IMR-90 (cell line): ENCODE measurements around the gene FDXR. TPM values are rescaled to one million over a fixed set of nuclear protein-coding genes. Genes with fewer than 3 reads are reported as not detected.

Source experiments
- ATAC-seq: fragments of 200-7000 bp; cut with Tn5 transposase; 2 replicates; pipeline ENCODE4 v1.9.1; 2020; ENCODE audit warnings: low read depth, mild to moderate bottlenecking, moderate library complexity
- BruUV-seq: library from RNA; stranded (reverse); fragments of 400-500 nt; replicated peaks from 2 replicates; lab custom pipeline; 2021; lab: Mats Ljungman, UMichigan
- CTCF ChIA-PET: fragments of 300-600 bp; formaldehyde crosslinking; extraction: SDS; loops from one replicate; lab custom pipeline; 2021; ENCODE audit warnings: antibody characterized with exemption; lab: Yijun Ruan, JAX
- POLR2A ChIA-PET: fragments of 300-600 bp; sonication (Branson Sonifier 250); formaldehyde crosslinking; loops from one replicate; lab custom pipeline; 2022; ENCODE audit warnings: antibody characterized with exemption; ENCODE audit not compliant: unreplicated experiment; lab: Charles Lee
- DNase-seq: peaks from one replicate; pipeline ENCODE4 v3.0.0; 2013
- H2AFZ ChIP-seq: replicated peaks from 2 replicates; pipeline ENCODE3; 2013; ENCODE audit warnings: low read length, mild to moderate bottlenecking; ENCODE audit not compliant: poor library complexity
- H2AK5ac ChIP-seq: 2 replicates; pipeline ENCODE4 v1.6.1; 2013; ENCODE audit warnings: low read depth, low read length, inconsistent platforms
- H2AK9ac ChIP-seq: replicated peaks from 2 replicates; pipeline ENCODE3; 2013; ENCODE audit warnings: mild to moderate bottlenecking, low read depth, low read length, moderate library complexity; ENCODE audit not compliant: poor library complexity
- H2BK120ac ChIP-seq: 2 replicates; pipeline ENCODE4 v1.6.1; 2013; ENCODE audit warnings: low read depth, low read length, inconsistent platforms
- H2BK15ac ChIP-seq: 3 replicates; pipeline ENCODE4 v1.6.1; 2013; ENCODE audit warnings: low read depth, low read length, inconsistent platforms
- H2BK20ac ChIP-seq: 2 replicates; pipeline ENCODE4 v1.6.1; 2013; ENCODE audit warnings: low read depth, mild to moderate bottlenecking, inconsistent platforms, low read length, moderate library complexity
- H2BK5ac ChIP-seq: 2 replicates; pipeline ENCODE4 v1.6.1; 2013; ENCODE audit warnings: mild to moderate bottlenecking, low read depth, low read length, inconsistent platforms; ENCODE audit not compliant: poor library complexity, severe bottlenecking
- H3K14ac ChIP-seq: replicated peaks from 2 replicates; pipeline ENCODE4 v1.6.1; 2013; ENCODE audit warnings: low read depth, low read length, inconsistent platforms
- H3K18ac ChIP-seq: 2 replicates; pipeline ENCODE4 v1.6.1; 2013; ENCODE audit warnings: low read depth, low read length, control low read depth
- H3K23ac ChIP-seq: 2 replicates; pipeline ENCODE4 v1.6.1; 2013; ENCODE audit warnings: low read depth, low read length, inconsistent platforms
- H3K27ac ChIP-seq: 2 replicates; pipeline ENCODE4 v1.5.1; 2013; ENCODE audit warnings: mild to moderate bottlenecking, control low read depth, low read length; ENCODE audit not compliant: insufficient read depth
- H3K27me3 ChIP-seq: 2 replicates; pipeline ENCODE4 v1.6.1; 2013; ENCODE audit warnings: low read length; ENCODE audit not compliant: control insufficient read depth, insufficient read depth
- H3K36me3 ChIP-seq: 2 replicates; pipeline ENCODE4 v1.6.1; 2013; ENCODE audit warnings: low read length, mixed read lengths; ENCODE audit not compliant: control insufficient read depth, insufficient read depth
- H3K4ac ChIP-seq: 2 replicates; pipeline ENCODE4 v1.6.1; 2013; ENCODE audit warnings: low read depth, low read length, inconsistent platforms
- H3K4me1 ChIP-seq: 2 replicates; pipeline ENCODE4 v1.6.1; 2013; ENCODE audit warnings: low read length, mixed read lengths; ENCODE audit not compliant: control insufficient read depth, insufficient read depth
- H3K4me2 ChIP-seq: 2 replicates; pipeline ENCODE4 v1.6.1; 2013; ENCODE audit warnings: low read depth, mild to moderate bottlenecking, control low read depth, low read length, moderate library complexity
- H3K4me3 ChIP-seq: 2 replicates; pipeline ENCODE4 v1.5.1; 2013; ENCODE audit warnings: low read depth, mild to moderate bottlenecking, control low read depth, low read length, moderate library complexity; ENCODE audit not compliant: insufficient read depth
- H3K56ac ChIP-seq: 2 replicates; pipeline ENCODE4 v1.6.1; 2013; ENCODE audit warnings: low read length, inconsistent platforms; ENCODE audit not compliant: insufficient read depth; ENCODE audit errors: extremely low read depth
- H3K79me1 ChIP-seq, 2 experiments: 2 replicates each; pipeline ENCODE4 v1.6.1; 2013; ENCODE audit warnings: low read length in 2 of 2, inconsistent platforms in 1 of 2, low read depth in 1 of 2
- H3K9ac ChIP-seq: 2 replicates; pipeline ENCODE4 v1.6.1; 2013; ENCODE audit warnings: low read depth, low read length, control low read depth
- H3K9me1 ChIP-seq: 2 replicates; pipeline ENCODE4 v1.6.1; 2013; ENCODE audit warnings: low read length, inconsistent platforms; ENCODE audit not compliant: insufficient read depth
- H3K9me3 ChIP-seq: 2 replicates; pipeline ENCODE4 v1.6.1; 2013; ENCODE audit warnings: low read length; ENCODE audit not compliant: control insufficient read depth, insufficient read depth
- H4K20me1 ChIP-seq: 2 replicates; pipeline ENCODE4 v1.6.1; 2013; ENCODE audit warnings: low read length, inconsistent platforms; ENCODE audit not compliant: insufficient read depth
- H4K5ac ChIP-seq: 2 replicates; pipeline ENCODE4 v1.6.1; 2013; ENCODE audit warnings: mild to moderate bottlenecking, low read depth, low read length, control low read depth
- H4K8ac ChIP-seq, 2 experiments: 2 replicates each; pipeline ENCODE4 v1.6.1; 2013; ENCODE audit warnings: low read depth in 2 of 2, low read length in 2 of 2, control low read depth in 1 of 2, inconsistent platforms in 1 of 2
- H4K91ac ChIP-seq: 2 replicates; pipeline ENCODE4 v1.6.1; 2013; ENCODE audit warnings: low read depth, low read length, inconsistent platforms; ENCODE audit not compliant: insufficient read depth
- CHD1 ChIP-seq: IDR thresholded peaks from 2 replicates; pipeline ENCODE4 v1.6.1; 2012; ENCODE audit warnings: low read depth, low read length, improper control_type of control experiment
- RAD21 ChIP-seq: IDR thresholded peaks from 2 replicates; pipeline ENCODE4 v1.6.1; 2012; ENCODE audit warnings: low read length, improper control_type of control experiment
- RFX5 ChIP-seq: IDR thresholded peaks from 2 replicates; pipeline ENCODE4 v1.8.0; 2012; ENCODE audit warnings: low read depth, mild to moderate bottlenecking, low read length, moderate library complexity
- WGBS, 2 experiments: methylation state at CpG; one replicate each; pipeline versions ENCODE4 v1.1.5 to v1.1.7; 2013; ENCODE audit warnings: missing lambda C conversion rate in 2 of 2; ENCODE audit not compliant: insufficient read length in 1 of 2; ENCODE audit errors: extremely low coverage in 2 of 2; 5-methylcytosine and 5-hydroxymethylcytosine counted together
- dilution Hi-C: fragments of 300-500 bp; cut with HindIII; formaldehyde crosslinking; loops from one replicate; pipeline ENCODE4 v1.14.3; 2018; ENCODE audit warnings: low sequenced_read_pairs; ENCODE audit not compliant: unreplicated experiment
- in situ Hi-C: fragments of 300-500 bp; cut with MboI; formaldehyde crosslinking; loops from 3 replicates; pipeline ENCODE4 v1.14.3; 2019; ENCODE audit warnings: low sequenced_read_pairs, inconsistent platforms, mixed read lengths
- intact Hi-C: fragments of 100-400 bp; cut with micrococcal nuclease; formaldehyde crosslinking; loops from 2 replicates; pipeline ENCODE4 v1.10.0; 2022
- polyA plus RNA-seq, 3 experiments: library from polyadenylated mRNA; depleted of rRNA; stranded (reverse); fragments of >200 nt; gene quantifications; 2 replicates each; pipeline ENCODE4 v1.2.3, GENCODE V29; 2012; ENCODE audit warnings: low replicate concordance in 1 of 3
- total RNA-seq: library from RNA; depleted of rRNA; stranded (reverse); fragments of >200 nt; gene quantifications from 2 replicates; pipeline ENCODE4 v1.2.3, GENCODE V29; 2012
- TF ChIP-seq, protein P1 (sequence below): fragments of 150-350 bp; IDR thresholded peaks from 2 replicates; pipeline ENCODE4 v1.6.1; 2017; ENCODE audit warnings: mild to moderate bottlenecking, antibody characterized with exemption, low read length, low read depth

Gene FDXR
- total and polyA plus RNA-seq, 2 of the 4 experiments (the other 2 are of a cell fraction): 12.4 to 18.6 TPM

DNA sequence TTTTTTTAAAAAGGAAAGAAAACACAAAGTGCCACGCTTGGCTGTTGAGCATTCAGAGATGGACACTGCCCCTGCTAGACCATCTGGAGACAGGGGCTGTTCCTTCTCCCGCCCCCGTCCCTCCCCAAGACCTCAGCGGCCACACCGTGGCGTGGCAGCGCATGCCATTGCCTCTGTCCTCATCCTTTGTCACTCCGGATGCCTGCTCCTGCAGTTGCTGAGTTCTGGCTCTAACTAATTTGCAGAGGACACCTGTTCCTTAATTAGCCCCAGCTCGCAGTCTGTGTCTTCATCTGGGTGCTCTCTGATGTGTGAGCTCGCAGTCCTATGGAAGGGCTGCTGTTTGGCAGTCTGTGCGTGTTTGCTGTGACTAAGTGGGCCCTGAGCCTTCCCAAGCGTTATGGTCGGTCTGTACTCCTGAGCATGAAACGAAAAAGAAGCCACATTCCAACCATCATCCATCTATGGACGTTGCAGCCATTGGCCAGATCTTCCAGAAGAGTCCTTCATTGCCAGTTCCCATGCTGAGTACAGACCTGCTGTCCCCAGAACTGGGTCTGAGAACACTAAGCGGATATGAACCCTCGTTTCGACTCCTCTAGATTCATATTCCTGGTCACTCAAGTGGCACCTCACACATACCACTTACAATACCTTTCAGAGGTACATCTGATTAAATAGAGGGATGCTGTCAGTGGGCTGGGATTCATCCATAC, 55.7 kb downstream of the FDXR start:
- Histone ChIP-seq H3K9me1 (0 out of 2 replicates have a peak, but pooled peaks cover 3% of the 10 kb centered on the region), H3K4me3 (no peak overlapping the region), H4K20me1 (no peaks in the 10 kb centered on the region), H3K9ac (no peak overlapping the region), H3K4ac (no peak overlapping the region), H3K79me1 (no peaks in the 10 kb centered on the region), H3K9me3 (no peaks in the 10 kb centered on the region), H3K18ac (no peak overlapping the region), H3K23ac (no peak overlapping the region), H2BK20ac (no peak overlapping the region), H3K4me2 (no peak overlapping the region), H2BK5ac (no peak overlapping the region), H2AK5ac (no peak overlapping the region), H3K4me1 (no peaks in the 10 kb centered on the region), H4K91ac (no peak overlapping the region), H3K27me3 (no peaks in the 10 kb centered on the region), H4K8ac (no peak overlapping the region), H2BK120ac (no peak overlapping the region), H3K56ac (no peak overlapping the region), H3K14ac (no peak overlapping the region), H4K5ac (no peak overlapping the region), H3K27ac (no peak overlapping the region), H2AFZ (no peak overlapping the region), H2AK9ac (no peak overlapping the region), H2BK15ac (no peak overlapping the region), H3K36me3 (peaks cover 13% of the 10 kb centered on the region)
- TF ChIP-seq RFX5 (no peak), RAD21 (no peak), CHD1 (no peak)
- TF ChIP-seq, protein P1, sequence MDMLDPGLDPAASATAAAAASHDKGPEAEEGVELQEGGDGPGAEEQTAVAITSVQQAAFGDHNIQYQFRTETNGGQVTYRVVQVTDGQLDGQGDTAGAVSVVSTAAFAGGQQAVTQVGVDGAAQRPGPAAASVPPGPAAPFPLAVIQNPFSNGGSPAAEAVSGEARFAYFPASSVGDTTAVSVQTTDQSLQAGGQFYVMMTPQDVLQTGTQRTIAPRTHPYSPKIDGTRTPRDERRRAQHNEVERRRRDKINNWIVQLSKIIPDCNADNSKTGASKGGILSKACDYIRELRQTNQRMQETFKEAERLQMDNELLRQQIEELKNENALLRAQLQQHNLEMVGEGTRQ: no peak
- ATAC-seq (no peak), DNase-seq (no peak)
- WGBS, 2 experiments: 94% methylated on average over 9 of the region's 18 CpGs; no CpG with 5 or more reads in 1 of the 2 experiments
- in situ Hi-C loops: no loop called here
- ChIA-PET POLR2A (no interaction called here), CTCF (no interaction called here)
- BruUV-seq: no TSS peak
- dilution Hi-C loops: no loop called here
- intact Hi-C loops: no loop called here
